NCI-H748 (cell line): Measurements from ENCODE around the gene ANGPTL2.

Experiments used
- DNase-seq: peaks from one replicate; lab custom pipeline; 2025; ENCODE audit not compliant: unreplicated experiment; lab: John Stamatoyannopoulos, UW

The ANGPTL2 gene

GRCh38 chr9:127053057-127053821, 69.2 kb downstream of the ANGPTL2 start:
- DNase-seq: no peak

GRCh38 chr9:127051881-127052595, 70.4 kb downstream of the ANGPTL2 start:
- DNase-seq: no peak

GRCh38 chr9:127050591-127051001, 71.8 kb downstream of the ANGPTL2 start:
- no peak for DNase-seq

GRCh38 chr9:127050152-127050551, 72.3 kb downstream of the ANGPTL2 start:
- no peak for DNase-seq

GRCh38 chr9:127049581-127049980, 72.9 kb downstream of the ANGPTL2 start:
- no peak for DNase-seq

- DNase-seq: no peak
Measured at GRCh38 chr9:127049044-127049443, 73.4 kb downstream of the ANGPTL2 start.

- no peak for DNase-seq
Measured at GRCh38 chr9:127047971-127048370, 74.5 kb downstream of the ANGPTL2 start.

GRCh38 chr9:127045148-127045547, 77.3 kb downstream of the ANGPTL2 start:
- DNase-seq: no peak

GRCh38 chr9:127039492-127039891, 82.9 kb downstream of the ANGPTL2 start:
- DNase-seq: no peak

GRCh38 chr9:127038531-127038930, 83.9 kb downstream of the ANGPTL2 start:
- DNase-seq: no peak
